GM19193 (cell line): ENCODE results near the gene URAD.

ENCODE experiments used
- POLR2A ChIP-seq: IDR thresholded peaks from 4 replicates; pipeline ENCODE4 v1.6.1; 2011; ENCODE audit not compliant: insufficient read depth, insufficient read length; ENCODE audit errors: extremely low read depth

Gene URAD

GRCh38 chr13:27977476-27978300, 10.8 kb downstream of the URAD start:
- no peak for TF ChIP-seq POLR2A

DNA sequence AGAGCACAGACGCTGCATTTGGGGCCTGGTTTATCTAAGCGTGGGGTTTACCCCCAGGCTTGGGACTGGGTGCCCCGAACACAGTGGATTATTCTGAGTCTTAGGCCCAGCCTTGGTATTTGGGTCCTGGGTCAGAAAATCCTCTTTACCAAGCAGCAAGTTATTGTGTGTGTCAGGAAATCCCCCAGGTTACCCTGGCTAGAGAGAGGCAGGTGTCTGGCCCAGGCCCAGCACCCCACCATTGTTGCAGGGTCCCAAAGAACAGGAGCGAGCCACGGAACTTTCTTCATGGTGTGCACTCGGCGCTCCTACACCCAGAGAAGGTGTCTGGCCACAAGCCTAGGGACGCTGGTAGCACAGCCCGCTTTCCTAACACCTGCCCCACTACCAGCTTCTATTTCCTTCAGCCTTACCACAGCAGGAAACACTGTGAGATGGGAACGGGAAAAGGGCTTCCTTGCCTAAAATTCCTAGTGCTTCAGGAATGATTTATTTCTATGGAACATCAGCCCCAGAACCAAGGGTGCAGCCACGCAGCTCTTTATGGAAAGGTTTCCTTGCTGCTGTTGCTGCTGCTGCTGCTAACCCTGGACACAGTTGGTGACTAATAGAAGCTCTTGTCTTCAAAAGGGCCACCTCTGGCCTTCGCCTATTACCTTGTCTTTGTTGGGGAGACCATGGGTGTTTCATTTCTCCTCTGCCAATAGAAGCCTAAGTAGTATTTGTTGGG, 12.0 kb downstream of the URAD start:
- TF ChIP-seq POLR2A, result no peak

GRCh38 chr13:27975564-27976361, 12.7 kb downstream of the URAD start:
- TF ChIP-seq POLR2A, result no peak

DNA sequence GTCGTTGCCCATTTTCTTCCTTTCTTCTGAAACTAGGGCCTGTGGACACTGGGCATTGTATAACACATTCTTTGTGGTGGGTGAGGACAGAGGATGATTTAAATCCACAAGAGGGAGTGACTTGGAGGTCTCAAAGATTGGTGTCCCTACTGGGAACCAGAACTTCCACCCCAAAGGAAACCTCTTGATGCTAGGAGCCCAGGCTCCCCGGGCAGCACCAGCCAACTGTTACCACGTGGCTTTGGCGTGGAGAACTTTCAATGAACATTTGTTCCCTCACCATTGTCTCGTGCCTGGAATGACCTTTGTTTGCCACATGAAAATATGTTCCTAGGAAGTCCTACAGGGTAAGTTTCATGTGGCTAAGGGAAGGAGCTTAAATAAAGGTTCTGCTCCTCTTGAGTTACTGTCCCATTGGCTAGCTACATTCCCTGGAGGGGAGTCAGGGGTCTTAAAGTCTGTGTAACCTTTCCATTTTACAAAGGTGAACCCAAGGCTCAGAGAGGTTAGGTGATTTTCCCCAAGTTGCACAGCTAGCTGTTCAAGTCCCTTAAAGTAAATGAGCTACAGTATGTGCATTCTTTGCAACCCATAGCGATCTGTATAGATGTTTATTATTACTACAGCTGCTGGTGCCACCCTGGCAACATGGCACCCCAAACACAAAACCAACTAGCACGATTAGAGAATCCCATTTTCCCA, 14.4 kb downstream of the URAD start:
- TF ChIP-seq POLR2A, result no peak

GRCh38 chr13:27973291-27973690, 15.2 kb downstream of the URAD start:
- no peak for TF ChIP-seq POLR2A

GRCh38 chr13:27972478-27972820, 16.0 kb downstream of the URAD start:
- no peak for TF ChIP-seq POLR2A

DNA sequence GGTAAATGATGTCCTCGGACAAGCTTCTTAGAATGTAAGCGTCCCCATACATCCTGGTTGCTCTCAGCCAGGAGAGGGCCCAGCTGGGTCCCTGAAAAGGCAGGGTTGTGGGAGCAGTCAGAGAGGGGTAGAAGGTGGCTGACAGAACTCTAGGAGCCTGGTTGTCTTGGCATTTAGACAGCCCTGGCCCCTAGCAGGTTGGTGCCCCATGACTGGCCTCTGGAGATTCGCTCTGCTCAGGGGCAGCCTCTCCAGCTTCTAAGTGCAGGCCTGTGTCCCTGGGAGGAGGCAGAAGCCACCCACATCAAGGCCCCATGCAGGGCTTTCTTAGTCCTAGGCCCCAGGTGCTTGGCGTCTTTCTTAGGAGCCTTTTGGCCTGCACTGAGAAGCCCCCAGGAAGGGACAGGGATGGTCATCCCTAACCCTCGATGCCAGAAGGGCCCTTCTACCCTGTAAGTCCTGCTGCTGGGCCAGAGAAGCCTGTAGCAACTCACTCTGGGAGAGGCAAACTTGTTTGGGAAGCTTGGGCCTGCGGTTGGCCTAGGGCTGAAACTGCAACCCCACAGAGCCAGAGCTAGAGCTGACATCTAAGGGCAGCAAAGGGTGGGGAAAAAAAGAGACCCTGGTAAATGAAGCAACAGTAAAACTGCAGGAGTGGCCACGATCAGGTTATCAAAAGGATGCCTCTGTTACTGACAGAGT, 16.6 kb downstream of the URAD start:
- TF ChIP-seq POLR2A, result no peak

GRCh38 chr13:27971236-27971645, 17.3 kb downstream of the URAD start:
- TF ChIP-seq POLR2A, result no peak

DNA sequence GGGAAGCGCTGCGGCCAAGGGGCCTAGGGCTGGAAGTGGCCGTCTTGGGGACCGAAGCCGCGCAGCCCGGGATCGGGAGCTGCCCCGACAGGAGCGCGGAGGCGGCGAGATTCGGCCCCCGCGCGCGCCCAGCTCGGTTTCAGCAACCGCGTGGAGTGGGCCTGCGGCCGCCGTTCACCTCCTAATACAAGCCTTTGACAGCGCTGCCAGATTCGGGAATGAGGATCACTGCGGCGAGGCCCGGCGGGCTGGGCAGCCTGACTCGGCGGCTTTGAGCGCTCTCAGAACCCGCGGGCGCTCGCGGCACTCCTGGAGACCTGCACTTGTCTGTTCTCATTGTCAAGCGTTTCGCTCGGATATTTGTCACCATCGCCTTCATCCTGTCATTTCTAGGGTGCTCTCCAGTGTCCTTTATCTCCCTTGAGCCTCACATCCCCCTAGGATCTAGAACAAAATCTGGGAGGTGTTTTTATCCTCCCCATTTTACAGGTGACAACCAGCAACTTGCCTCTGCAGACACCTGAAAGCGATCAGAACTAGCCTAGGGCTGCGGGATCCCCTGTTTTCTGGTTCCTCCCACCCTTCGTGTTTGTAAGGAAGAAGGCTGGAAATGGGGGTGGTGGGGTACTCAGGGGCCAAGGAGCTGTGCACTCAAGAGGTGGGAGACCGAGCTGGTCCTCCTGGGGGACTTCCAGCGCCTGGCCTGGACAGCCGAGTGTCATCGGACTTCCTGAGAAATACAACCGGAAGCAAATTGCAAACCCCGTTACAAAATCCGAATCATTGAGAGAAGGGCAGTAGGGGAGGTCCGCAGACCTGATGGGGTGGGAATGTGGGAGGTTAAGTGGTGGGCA, 17.9 kb downstream of the URAD start:
- TF ChIP-seq POLR2A, result no peak

- no peak for TF ChIP-seq POLR2A
These were observed 18.6 kb downstream of the URAD start for GRCh38 chr13:27969866-27970229.

DNA sequence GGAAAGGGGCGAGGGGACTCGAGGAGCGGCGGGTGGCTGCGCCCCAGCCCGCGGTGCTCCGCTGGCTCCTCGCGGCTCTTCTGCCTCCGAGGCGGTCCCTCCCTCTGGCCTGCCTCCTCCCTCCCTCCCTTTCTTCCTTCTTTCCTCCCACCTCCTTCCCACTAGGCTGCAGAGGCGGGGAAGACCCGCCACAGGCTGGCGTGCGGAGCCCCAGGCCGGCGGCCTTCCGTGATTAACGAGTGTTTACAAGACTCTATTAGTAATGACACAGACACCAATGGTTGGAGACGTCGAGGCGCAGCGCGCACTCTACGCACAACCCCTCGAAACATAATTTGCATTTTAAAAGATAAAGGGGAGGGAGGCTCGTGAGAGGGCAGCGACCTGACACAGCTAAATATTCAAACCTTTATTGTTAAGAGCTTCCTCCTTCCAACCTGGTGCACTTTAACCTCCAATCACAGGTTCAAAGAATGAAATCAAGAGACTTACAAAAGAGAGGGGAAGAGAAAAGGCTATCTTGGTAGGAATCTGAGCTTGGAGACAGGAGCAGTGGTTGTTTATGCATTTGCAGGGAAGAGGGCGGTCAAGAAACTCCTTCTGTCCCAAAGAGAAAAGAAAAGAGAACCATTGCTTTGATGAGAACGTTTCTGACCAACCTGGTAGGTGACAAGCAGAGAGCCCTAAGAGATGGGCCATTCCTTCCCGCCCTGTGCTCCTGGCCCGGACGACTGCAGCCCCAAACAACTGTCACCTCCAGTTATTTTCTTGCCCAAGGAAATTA, 19.2 kb downstream of the URAD start, which contains the start of gene CDX2:
TSS of gene CDX2 (minus strand) at position 234 of the 784 bp plus-strand sequence. CDS start 309 bp downstream, outside the sequence.
- TF ChIP-seq POLR2A, result no peak

DNA sequence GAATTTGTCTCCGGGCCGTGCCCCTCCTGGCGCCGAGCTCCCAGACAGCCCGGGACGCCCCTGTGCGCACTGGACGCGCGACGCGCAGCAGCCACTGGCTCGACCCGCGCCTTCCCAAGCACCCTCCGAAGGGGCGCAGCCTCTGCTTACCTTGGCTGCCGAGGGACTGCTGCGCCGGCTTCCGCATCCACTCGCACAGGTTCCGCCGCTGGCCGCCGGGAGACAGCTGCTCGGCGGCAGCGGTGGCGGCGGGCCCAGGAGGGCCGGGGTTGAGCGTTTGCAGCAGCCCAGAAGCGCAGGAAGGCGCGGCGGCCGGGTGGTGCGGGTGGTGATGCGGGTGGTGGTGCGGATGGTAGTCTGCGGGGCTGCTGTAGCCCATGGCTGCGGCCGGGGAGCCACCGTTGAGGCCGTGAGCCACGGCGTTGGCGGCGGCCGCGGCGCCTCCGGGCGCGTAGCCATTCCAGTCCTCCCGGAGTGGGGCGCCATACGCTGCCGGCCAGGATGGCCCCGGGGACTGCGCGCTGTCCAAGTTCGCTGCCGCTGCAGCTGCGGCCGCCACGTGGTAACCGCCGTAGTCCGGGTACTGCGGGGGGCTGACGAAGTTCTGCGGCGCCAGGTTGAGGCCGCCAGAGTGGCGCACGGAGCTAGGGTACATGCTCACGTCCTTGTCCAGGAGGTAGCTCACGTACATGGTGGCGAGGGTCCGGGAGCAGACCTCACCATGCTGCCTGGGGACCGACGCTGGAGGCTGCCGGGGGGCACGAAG, 20.0 kb downstream of the URAD start:
- no peak for TF ChIP-seq POLR2A
